ENCODE results near the gene B4GALNT1. TPM values are rescaled to one million over a fixed set of nuclear protein-coding genes. Genes with fewer than 3 reads are reported as not detected.

The B4GALNT1 gene
- polyA plus RNA-seq, 2 of the 4 experiments (the other 2 are of a cell fraction): 25.7 to 35.1 TPM

DNA sequence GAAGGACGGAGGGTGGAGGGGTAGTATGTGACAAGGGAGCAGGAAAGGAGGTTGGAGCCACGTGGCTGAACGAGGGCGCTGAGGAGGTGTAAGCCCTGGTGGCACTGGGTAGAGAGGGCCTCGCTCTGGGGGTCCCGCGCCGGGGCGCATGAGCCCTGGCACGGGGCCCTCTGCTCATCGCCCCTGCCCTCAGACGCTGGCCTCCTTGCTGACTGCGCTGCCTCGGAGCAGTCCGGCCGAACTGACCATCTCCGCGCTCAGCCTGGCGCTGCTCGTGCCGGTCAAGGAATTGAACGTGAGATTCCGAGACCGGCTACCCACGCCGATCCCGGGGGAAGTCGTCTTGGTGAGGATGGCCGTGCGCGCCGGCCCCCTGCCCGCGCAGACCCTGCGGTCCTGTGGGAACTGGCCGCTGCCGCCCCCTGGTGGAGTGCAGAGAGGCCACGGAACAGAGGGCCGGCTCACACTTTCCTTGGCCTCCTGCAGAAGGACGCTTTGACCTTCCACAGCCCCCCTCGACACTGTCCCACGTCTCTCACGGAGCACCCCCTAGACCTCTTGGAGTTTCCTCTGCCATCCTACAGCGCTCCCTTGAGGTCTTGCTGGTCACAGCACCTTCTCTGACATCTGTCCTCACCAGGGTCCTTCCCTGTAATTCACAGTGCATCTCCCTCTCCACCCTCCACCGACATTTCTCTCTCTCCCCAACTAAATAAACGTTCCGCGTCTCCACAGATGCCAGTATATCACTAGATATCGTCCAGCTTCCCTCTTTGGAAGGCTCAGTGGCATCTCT is 11.3 kb downstream of the B4GALNT1 start:
- Histone ChIP-seq H3K4me2 (peak overlapping the region; percentile 98), H3K4me3 (peak overlapping the region; percentile 53), H3K9me3 (no peaks in the 10 kb centered on the region), H3K27ac (peak overlapping the region; percentile 54 to 76; a peak in 5 of 6 replicates), H3K4me1 (peaks cover 10% of the 10 kb centered on the region; the same call in 1 of the 3 replicates)
- WGBS (ENCODE audit: missing lambda C conversion rate): 3% methylated on average over 35 of the region's 49 CpGs
- TF ChIP-seq, protein P1, sequence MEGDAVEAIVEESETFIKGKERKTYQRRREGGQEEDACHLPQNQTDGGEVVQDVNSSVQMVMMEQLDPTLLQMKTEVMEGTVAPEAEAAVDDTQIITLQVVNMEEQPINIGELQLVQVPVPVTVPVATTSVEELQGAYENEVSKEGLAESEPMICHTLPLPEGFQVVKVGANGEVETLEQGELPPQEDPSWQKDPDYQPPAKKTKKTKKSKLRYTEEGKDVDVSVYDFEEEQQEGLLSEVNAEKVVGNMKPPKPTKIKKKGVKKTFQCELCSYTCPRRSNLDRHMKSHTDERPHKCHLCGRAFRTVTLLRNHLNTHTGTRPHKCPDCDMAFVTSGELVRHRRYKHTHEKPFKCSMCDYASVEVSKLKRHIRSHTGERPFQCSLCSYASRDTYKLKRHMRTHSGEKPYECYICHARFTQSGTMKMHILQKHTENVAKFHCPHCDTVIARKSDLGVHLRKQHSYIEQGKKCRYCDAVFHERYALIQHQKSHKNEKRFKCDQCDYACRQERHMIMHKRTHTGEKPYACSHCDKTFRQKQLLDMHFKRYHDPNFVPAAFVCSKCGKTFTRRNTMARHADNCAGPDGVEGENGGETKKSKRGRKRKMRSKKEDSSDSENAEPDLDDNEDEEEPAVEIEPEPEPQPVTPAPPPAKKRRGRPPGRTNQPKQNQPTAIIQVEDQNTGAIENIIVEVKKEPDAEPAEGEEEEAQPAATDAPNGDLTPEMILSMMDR (IDR thresholded peaks at IDR 0.05): peak; percentile 96
- peak; percentile 7 for TF ChIP-seq MAFK (IDR thresholded peaks at IDR 0.05; ENCODE audit: partially characterized antibody)
- TF ChIP-seq RNF2 (IDR thresholded peaks at IDR 0.05; ENCODE audit: borderline replicate concordance, low read depth): no peak
- TF ChIP-seq SREBF2 (IDR thresholded peaks at IDR 0.05): no peak
- peak; percentile 96 for TF ChIP-seq SMC3 (IDR thresholded peaks at IDR 0.05)
- TF ChIP-seq FOSB (CRISPR knock-in tag; IDR thresholded peaks at IDR 0.05): no peak
- TF ChIP-seq HDAC2 (IDR thresholded peaks at IDR 0.05): no peak
- TF ChIP-seq MYC (IDR thresholded peaks at IDR 0.05; ENCODE audit: borderline replicate concordance, low read length): 0 out of 2 replicates have a peak, but pooled peaks have one; percentile 45
- TF ChIP-seq, protein P2, sequence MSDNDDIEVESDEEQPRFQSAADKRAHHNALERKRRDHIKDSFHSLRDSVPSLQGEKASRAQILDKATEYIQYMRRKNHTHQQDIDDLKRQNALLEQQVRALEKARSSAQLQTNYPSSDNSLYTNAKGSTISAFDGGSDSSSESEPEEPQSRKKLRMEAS (IDR thresholded peaks at IDR 0.05): peak; percentile 77
- peak; percentile 71 to 84 for TF ChIP-seq RAD21 (conservative IDR thresholded peaks at IDR 0.05 in 1 of 2, IDR thresholded peaks at IDR 0.05 in 1 of 2)
- ATAC-seq: peak; percentile 76 to 92
- POLR2A ChIA-PET: interaction anchor here (0.5 to 1.3 kb wide), 3 partner anchors 31 to 376 kb away, joined by 3 to 5 read pairs (median 4); partner anchors contain the start of gene PIP4K2C
- no peak for FAIRE-seq
- CTCF ChIA-PET: interaction anchor here (0.7 to 20.9 kb wide), 28 partner anchors 9 to 114 kb away, joined by 3 to 336 read pairs (median 4); partner anchors contain the start of genes ARHGEF25, B4GALNT1, OS9 and PIP4K2C
- DNase-seq (ENCODE audit: low read depth in 1 of 2, low spot score in 1 of 2): peak; percentile 64 to 88

DNA sequence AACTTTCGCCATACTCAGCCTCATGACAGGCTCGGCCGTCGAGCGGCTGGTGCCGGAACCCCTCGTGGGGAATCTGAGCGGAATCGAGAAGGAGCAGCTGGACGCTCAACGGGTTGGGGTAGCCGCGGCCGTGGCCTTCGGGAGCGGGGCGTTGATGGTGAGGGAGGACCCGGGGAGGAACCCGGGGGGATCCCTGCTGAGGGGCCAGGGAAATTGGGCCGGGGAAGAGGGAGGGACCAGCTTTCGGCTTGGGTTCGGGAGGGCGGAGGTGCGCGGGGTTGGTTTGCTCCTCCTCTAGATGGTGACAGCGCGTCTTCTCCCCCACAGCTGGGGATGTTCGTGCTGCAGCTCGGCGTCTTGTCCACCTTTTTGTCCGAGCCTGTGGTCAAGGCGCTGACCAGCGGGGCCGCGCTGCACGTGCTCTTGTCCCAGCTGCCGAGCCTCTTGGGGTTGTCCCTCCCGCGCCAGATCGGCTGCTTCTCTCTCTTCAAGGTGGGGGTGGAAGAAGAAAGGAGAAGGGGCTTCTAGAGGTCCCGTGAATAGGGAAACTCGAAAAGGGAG is 12.0 kb downstream of the B4GALNT1 start:
- peak overlapping the region; percentile 53 for H3K4me3 ChIP-seq
- no peak for TF ChIP-seq HDAC2 (IDR thresholded peaks at IDR 0.05)
- TF ChIP-seq, protein P3, sequence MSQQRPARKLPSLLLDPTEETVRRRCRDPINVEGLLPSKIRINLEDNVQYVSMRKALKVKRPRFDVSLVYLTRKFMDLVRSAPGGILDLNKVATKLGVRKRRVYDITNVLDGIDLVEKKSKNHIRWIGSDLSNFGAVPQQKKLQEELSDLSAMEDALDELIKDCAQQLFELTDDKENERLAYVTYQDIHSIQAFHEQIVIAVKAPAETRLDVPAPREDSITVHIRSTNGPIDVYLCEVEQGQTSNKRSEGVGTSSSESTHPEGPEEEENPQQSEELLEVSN (IDR thresholded peaks at IDR 0.05; ENCODE audit: borderline replicate concordance, low read depth): peak; percentile 48; the same call in 1 of the 2 replicates
- no peak for FAIRE-seq

DNA sequence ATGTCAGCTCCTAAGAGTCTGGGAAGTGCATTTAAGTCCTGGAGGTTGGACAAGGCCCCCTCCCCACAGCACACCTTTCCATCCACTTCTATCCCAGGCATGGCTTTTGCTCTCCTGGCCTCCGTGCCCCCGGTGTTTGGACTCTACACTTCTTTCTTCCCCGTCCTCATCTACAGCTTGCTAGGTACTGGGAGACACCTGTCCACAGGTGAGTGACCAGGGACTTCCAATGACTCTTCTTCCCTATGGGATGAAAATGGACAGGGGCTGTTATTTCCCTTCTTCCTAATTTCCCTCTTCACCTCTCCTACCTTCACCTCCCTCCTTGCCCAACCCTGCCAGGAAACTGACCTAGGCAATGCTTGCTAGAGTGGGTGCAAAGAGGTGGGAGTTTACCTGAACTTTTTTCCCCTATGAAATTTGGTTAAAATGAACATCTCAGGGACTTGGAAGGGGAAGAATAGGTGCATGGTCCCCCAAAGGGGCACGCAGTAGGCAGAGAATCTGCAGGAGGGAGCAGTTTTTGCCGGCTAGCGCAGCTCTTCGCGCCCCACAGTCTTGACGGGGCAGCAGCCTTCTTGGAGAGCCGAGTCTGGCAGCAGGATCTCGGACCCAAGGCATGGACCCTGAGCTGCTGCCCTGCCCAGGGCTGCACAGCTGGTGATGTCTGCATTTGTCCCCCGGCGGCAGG is 12.6 kb downstream of the B4GALNT1 start:
- CTCF ChIA-PET: interaction anchor here (0.6 to 20.9 kb wide), 23 partner anchors 8 to 142 kb away, joined by 3 to 336 read pairs (median 4); partner anchors contain the start of genes ARHGEF25, B4GALNT1 and PIP4K2C
- FAIRE-seq (no peak), ATAC-seq (no peak; a peak in 1 of 6 replicates), DNase-seq (ENCODE audit: low read depth in 1 of 2, low spot score in 1 of 2) (no peak)
- 72% methylated on average over 13 of the region's 13 CpGs for WGBS (ENCODE audit: missing lambda C conversion rate)
- Histone ChIP-seq H3K4me1 (peaks cover 13% of the 10 kb centered on the region; the same call in 1 of the 3 replicates), H3K4me2 (peak overlapping the region; percentile 98), H3K9me3 (no peaks in the 10 kb centered on the region), H3K4me3 (peak overlapping the region; percentile 53; the same call in 2 of the 3 replicates), H3K27ac (no peak overlapping the region)
- POLR2A ChIA-PET: interaction anchor here (1.2 kb wide), 1 partner anchor 97 kb away, joined by 5 read pairs; no protein-coding TSS in a partner anchor
- no peak for TF ChIP-seq CHD4 (IDR thresholded peaks at IDR 0.05; ENCODE audit: borderline replicate concordance)
- TF ChIP-seq FOSL2 (IDR thresholded peaks at IDR 0.05): no peak
- no peak for TF ChIP-seq FOSL2 (CRISPR knock-in tag; IDR thresholded peaks at IDR 0.05)
- no peak for TF ChIP-seq POLR2AphosphoS2 (conservative IDR thresholded peaks at IDR 0.05; ENCODE audit: low read length)
- TF ChIP-seq MAFK (IDR thresholded peaks at IDR 0.05; ENCODE audit: partially characterized antibody): no peak
- TF ChIP-seq CHD2 (IDR thresholded peaks at IDR 0.05; ENCODE audit: low read length, partially characterized antibody): no peak
- TF ChIP-seq, protein P1 (IDR thresholded peaks at IDR 0.05): no peak
- TF ChIP-seq RFX5 (IDR thresholded peaks at IDR 0.05): no peak
- TF ChIP-seq JUN (IDR thresholded peaks at IDR 0.05): no peak
- TF ChIP-seq RCOR1 (IDR thresholded peaks at IDR 0.05; ENCODE audit: low read depth, low read length): no peak
- no peak for TF ChIP-seq KDM5A (IDR thresholded peaks at IDR 0.05)
- no peak for TF ChIP-seq ESRRA (IDR thresholded peaks at IDR 0.05; ENCODE audit: borderline replicate concordance, low read length)
- TF ChIP-seq RNF2 (IDR thresholded peaks at IDR 0.05; ENCODE audit: borderline replicate concordance, low read depth): no peak
- no peak for TF ChIP-seq EP300 (IDR thresholded peaks at IDR 0.05)
- TF ChIP-seq, protein P4, sequence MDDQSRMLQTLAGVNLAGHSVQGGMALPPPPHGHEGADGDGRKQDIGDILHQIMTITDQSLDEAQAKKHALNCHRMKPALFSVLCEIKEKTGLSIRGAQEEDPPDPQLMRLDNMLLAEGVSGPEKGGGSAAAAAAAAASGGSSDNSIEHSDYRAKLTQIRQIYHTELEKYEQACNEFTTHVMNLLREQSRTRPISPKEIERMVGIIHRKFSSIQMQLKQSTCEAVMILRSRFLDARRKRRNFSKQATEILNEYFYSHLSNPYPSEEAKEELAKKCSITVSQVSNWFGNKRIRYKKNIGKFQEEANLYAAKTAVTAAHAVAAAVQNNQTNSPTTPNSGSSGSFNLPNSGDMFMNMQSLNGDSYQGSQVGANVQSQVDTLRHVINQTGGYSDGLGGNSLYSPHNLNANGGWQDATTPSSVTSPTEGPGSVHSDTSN (IDR thresholded peaks at IDR 0.05): no peak

More for the DNA sequence above, 12.0 kb downstream of the B4GALNT1 start:
- 28% methylated on average over 32 of the region's 42 CpGs for WGBS (ENCODE audit: missing lambda C conversion rate)
- peaks cover 13% of the 10 kb centered on the region; the same call in 1 of the 3 replicates for H3K4me1 ChIP-seq
- peak; percentile 25 to 32 for ATAC-seq
- ChIA-PET CTCF (interaction anchor here (0.7 to 20.9 kb wide), 19 partner anchors 9 to 142 kb away, joined by 3 to 336 read pairs (median 5); partner anchors contain the start of genes ARHGEF25, B4GALNT1 and PIP4K2C), POLR2A (interaction anchor here (0.5 to 1.2 kb wide), 2 partner anchors 98 to 376 kb away, joined by 3 to 5 read pairs; no protein-coding TSS in a partner anchor)
- peak overlapping the region; percentile 98 for H3K4me2 ChIP-seq
- no peak for DNase-seq (ENCODE audit: low read depth in 1 of 2, low spot score in 1 of 2)
- H3K9me3 ChIP-seq: no peaks in the 10 kb centered on the region
- H3K27ac ChIP-seq: peak overlapping the region; percentile 54 to 76; a peak in 5 of 6 replicates

Data from A549 (cell line).